H1 (cell line): ENCODE results near the gene TFF1. TPM values are rescaled to one million over a fixed set of nuclear protein-coding genes. Genes with fewer than 3 reads are reported as not detected.

Experiments
- CTCF ChIA-PET: fragments of 300-600 bp; sonication (Branson Sonifier 250); formaldehyde crosslinking; loops from one replicate; lab custom pipeline; 2021; ENCODE audit not compliant: partially characterized antibody; lab: Charles Lee
- POLR2A ChIA-PET: fragments of 300-600 bp; sonication (Branson Sonifier 250); formaldehyde crosslinking; loops from one replicate; lab custom pipeline; 2021; ENCODE audit warnings: inconsistent platforms; ENCODE audit not compliant: partially characterized antibody; lab: Charles Lee
- DNase-seq, 2 experiments: peaks; one replicate each; pipeline versions ENCODE4 v3.0.0 to v3.0.0-alpha.2; 2010 to 2022; ENCODE audit warnings: low spot score in 2 of 2, low read depth in 1 of 2, mixed read lengths in 1 of 2
- FAIRE-seq: peaks from 2 replicates; lab custom pipeline; 2011; peaks lifted over from hg19 to GRCh38; lab: Jason Lieb, UNC
- H2AFZ ChIP-seq: 2 replicates; pipeline ENCODE4 v1.8.1; 2012; ENCODE audit warnings: low read length, inconsistent platforms
- H2AK5ac ChIP-seq: 2 replicates; pipeline ENCODE4 v1.6.1; 2013; ENCODE audit warnings: low read depth, low read length
- H2BK120ac ChIP-seq: replicated peaks from 2 replicates; pipeline ENCODE3; 2013; ENCODE audit warnings: low read depth, low read length, inconsistent platforms
- H2BK12ac ChIP-seq: 2 replicates; pipeline ENCODE4 v1.6.1; 2013; ENCODE audit warnings: low read depth, low read length
- H2BK15ac ChIP-seq: 2 replicates; pipeline ENCODE4 v1.6.1; 2013; ENCODE audit warnings: low read length
- H2BK20ac ChIP-seq: 2 replicates; pipeline ENCODE4 v1.6.1; 2013; ENCODE audit warnings: low read length
- H2BK5ac ChIP-seq: 2 replicates; pipeline ENCODE4 v1.6.1; 2013; ENCODE audit warnings: low read depth, low read length
- H3K14ac ChIP-seq: 2 replicates; pipeline ENCODE4 v1.6.1; 2013; ENCODE audit warnings: inconsistent platforms; ENCODE audit not compliant: insufficient read length
- H3K18ac ChIP-seq: 2 replicates; pipeline ENCODE4 v1.6.1; 2013; ENCODE audit warnings: low read length; ENCODE audit errors: extremely low read depth
- H3K23ac ChIP-seq: 2 replicates; pipeline ENCODE4 v1.6.1; 2013; ENCODE audit warnings: inconsistent platforms; ENCODE audit not compliant: insufficient read length
- H3K23me2 ChIP-seq: 2 replicates; pipeline ENCODE4 v1.6.1; 2013; ENCODE audit warnings: low read depth, low read length
- H3K27ac ChIP-seq: 2 replicates; pipeline ENCODE4 v1.6.1; 2011; ENCODE audit warnings: low read depth, low read length, inconsistent platforms
- H3K27me3 ChIP-seq, 4 experiments: replicated peaks in 1 of 4; 1 replicate in 1 of 4; 2 replicates in 3 of 4; pipeline versions ENCODE4 v1.6.1 to v1.8.1; 2011 to 2013; ENCODE audit warnings: low read length in 3 of 4, mild to moderate bottlenecking in 3 of 4, inconsistent platforms in 2 of 4, mixed read lengths in 2 of 4, moderate library complexity in 1 of 4; ENCODE audit not compliant: control insufficient read depth in 3 of 4, insufficient read depth in 3 of 4; ENCODE audit errors: extremely low read depth in 1 of 4
- H3K36me3 ChIP-seq, 4 experiments: 2 replicates each; pipeline versions ENCODE4 v1.6.1 to v1.8.1; 2011 to 2013; ENCODE audit warnings: mild to moderate bottlenecking in 4 of 4, low read length in 3 of 4, moderate library complexity in 2 of 4, control low read depth in 1 of 4, inconsistent platforms in 1 of 4; ENCODE audit not compliant: insufficient read depth in 4 of 4, control insufficient read depth in 2 of 4
- H3K4ac ChIP-seq: replicated peaks from 2 replicates; pipeline ENCODE3; 2013; ENCODE audit warnings: low read length, low read depth, mixed read lengths, inconsistent platforms; ENCODE audit not compliant: insufficient read length
- H3K4me1 ChIP-seq, 4 experiments: replicated peaks in 1 of 4; 1 replicate in 1 of 4; 2 replicates in 3 of 4; pipeline versions ENCODE4 v1.6.1 to v1.8.1; 2011 to 2013; ENCODE audit warnings: low read length in 3 of 4, inconsistent platforms in 2 of 4, mixed read lengths in 1 of 4; ENCODE audit not compliant: insufficient read depth in 4 of 4, control insufficient read depth in 3 of 4
- H3K4me2 ChIP-seq, 2 experiments: 2 replicates each; pipeline versions ENCODE4 v1.6.1 to v1.8.1; 2011 to 2013; ENCODE audit warnings: low read depth in 2 of 2, low read length in 2 of 2, control low read depth in 1 of 2, inconsistent platforms in 1 of 2, mild to moderate bottlenecking in 1 of 2; ENCODE audit not compliant: insufficient read depth in 1 of 2
- H3K4me3 ChIP-seq, 4 experiments: fragments of 200-600, 300-600 bp in 1 of 4; sonication (generic), shearing (Covaris generic), sonication (Bioruptor Twin) in 1 of 4; 2 replicates each; pipeline versions ENCODE4 v1.5.1 to v1.8.1; 2011 to 2016; ENCODE audit warnings: low read length in 4 of 4, low read depth in 3 of 4, control low read depth in 2 of 4, inconsistent platforms in 2 of 4, mild to moderate bottlenecking in 2 of 4, mixed read lengths in 1 of 4, moderate library complexity in 1 of 4; ENCODE audit not compliant: insufficient read depth in 2 of 4; ENCODE audit errors: extremely low read depth in 1 of 4
- H3K56ac ChIP-seq: replicated peaks from 2 replicates; pipeline ENCODE3; 2013; ENCODE audit warnings: low read depth, mild to moderate bottlenecking, mixed read lengths, low read length, inconsistent platforms; ENCODE audit not compliant: insufficient read length
- H3K79me1 ChIP-seq: 2 replicates; pipeline ENCODE4 v1.6.1; 2013; ENCODE audit warnings: low read depth, low read length, control low read depth
- H3K79me2 ChIP-seq, 2 experiments: 2 replicates each; pipeline versions ENCODE4 v1.6.1 to v1.8.1; 2012 to 2013; ENCODE audit warnings: low read length in 2 of 2, mild to moderate bottlenecking in 2 of 2, inconsistent platforms in 1 of 2; ENCODE audit not compliant: insufficient read depth in 2 of 2, control insufficient read depth in 1 of 2
- H3K9ac ChIP-seq, 4 experiments: replicated peaks in 1 of 4; 1 replicate in 1 of 4; 2 replicates in 3 of 4; pipeline versions ENCODE4 v1.6.1 to v1.8.1; 2011 to 2013; ENCODE audit warnings: low read depth in 3 of 4, low read length in 3 of 4, control low read depth in 2 of 4, mild to moderate bottlenecking in 2 of 4, moderate library complexity in 2 of 4, inconsistent platforms in 1 of 4; ENCODE audit errors: extremely low read depth in 1 of 4
- H3K9me3 ChIP-seq, 2 experiments: 2 replicates each; pipeline versions ENCODE4 v1.6.1 to v1.8.1; 2012 to 2013; ENCODE audit warnings: mild to moderate bottlenecking in 2 of 2, moderate library complexity in 2 of 2, control low read depth in 1 of 2, inconsistent platforms in 1 of 2, low read depth in 1 of 2, low read length in 1 of 2, mixed read lengths in 1 of 2; ENCODE audit not compliant: insufficient read depth in 2 of 2
- H4K20me1 ChIP-seq, 2 experiments: replicated peaks in 1 of 2; 2 replicates each; pipeline versions ENCODE3 to v1.8.1; 2011 to 2013; ENCODE audit warnings: inconsistent platforms in 2 of 2, low read length in 2 of 2, mild to moderate bottlenecking in 1 of 2; ENCODE audit not compliant: insufficient read depth in 2 of 2, control insufficient read depth in 1 of 2
- H4K5ac ChIP-seq: 2 replicates; pipeline ENCODE4 v1.6.1; 2013; ENCODE audit warnings: low read length, low read depth, mixed read lengths, inconsistent platforms; ENCODE audit not compliant: insufficient read length
- H4K8ac ChIP-seq: 2 replicates; pipeline ENCODE4 v1.8.0; 2013; ENCODE audit warnings: mild to moderate bottlenecking, moderate library complexity, low read length, inconsistent platforms; ENCODE audit not compliant: insufficient read depth; ENCODE audit errors: extremely low read depth
- H4K91ac ChIP-seq: replicated peaks from 2 replicates; pipeline ENCODE3; 2013; ENCODE audit warnings: low read length, mixed read lengths, inconsistent platforms; ENCODE audit not compliant: insufficient read length
- HDAC6 ChIP-seq: IDR thresholded peaks from one replicate; pipeline ENCODE4 v1.7.1; 2012; ENCODE audit warnings: low read depth, mild to moderate bottlenecking, inconsistent platforms, low read length, moderate library complexity
- SP1 ChIP-seq: IDR thresholded peaks from 2 replicates; pipeline ENCODE4 v1.6.1; 2011; ENCODE audit warnings: low read depth, low read length
- WGBS, 2 experiments: shearing (Covaris generic) in 1 of 2; methylation state at CpG; one replicate each; pipeline versions ENCODE4 v1.1.6 to v1.1.7; 2013 to 2015; ENCODE audit warnings: low lambda C conversion rate in 2 of 2, mixed read lengths in 2 of 2, inconsistent platforms in 1 of 2, low coverage in 1 of 2, missing lambda C conversion rate in 1 of 2; ENCODE audit not compliant: insufficient replicate concordance in 2 of 2, insufficient coverage in 1 of 2, insufficient read length in 1 of 2; ENCODE audit errors: extremely low coverage in 1 of 2, missing lambda C conversion rate in 1 of 2; 5-methylcytosine and 5-hydroxymethylcytosine counted together
- polyA plus RNA-seq, 7 experiments: library from polyadenylated mRNA; depleted of rRNA in 3 of 7; stranded (reverse) in 5 of 7; unstranded in 2 of 7; fragments of >200 nt in 5 of 7; fragments of 200-250 nt in 2 of 7; gene quantifications; 1 replicate in 5 of 7; 2 replicates in 1 of 7; 4 replicates in 1 of 7; pipeline versions ENCODE4 v1.2.1 to v1.2.3, GENCODE V29; 2011 to 2013; ENCODE audit warnings: missing spikeins in 2 of 7, mixed read lengths in 2 of 7
- total RNA-seq: library from RNA; stranded (reverse); fragmentation: NEBNext Ultra II Directional; extraction: Animal tissue kit (Norgen Biotek cat#: 25700); gene quantifications from 2 replicates; pipeline ENCODE4 v1.2.1, GENCODE V29; 2021

The TFF1 gene
- total and polyA plus RNA-seq, 2 of the 8 experiments (the other 6 are each of a cell fraction or from before 2014, with no cell fraction given), result not detected

DNA sequence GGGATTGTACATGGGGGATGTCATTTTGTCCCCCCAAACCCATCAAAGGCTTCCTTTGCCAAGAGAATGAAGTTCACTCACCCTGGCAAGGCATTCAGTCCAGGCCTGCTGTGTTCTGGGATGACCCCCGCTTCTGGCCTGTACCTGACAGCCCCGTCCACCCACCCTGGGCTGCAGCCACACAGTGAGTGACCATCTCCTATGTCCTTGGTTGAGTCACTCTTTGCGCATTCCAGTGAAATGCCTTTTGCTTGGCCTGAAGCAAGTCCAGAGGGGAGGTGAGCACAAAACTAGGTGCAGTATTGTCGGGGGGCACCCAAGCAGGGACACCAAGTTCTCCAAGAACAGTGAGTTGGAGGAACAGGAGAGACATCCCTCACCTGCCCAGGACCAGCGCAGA lies 19.3 kb upstream of the TFF1 start:
- Histone ChIP-seq H3K56ac (no peak overlapping the region), H2BK15ac (no peak overlapping the region), H3K4me1 (peaks cover 0 to 12% (median 9%) of the 10 kb centered on the region in 4 experiments; a peak in 3 of 7 replicates), H3K27me3 (0 out of 7 replicates have a peak, but pooled peaks cover 0 to 2% (median 0%) of the 10 kb centered on the region in 4 experiments), H3K79me2 (no peaks in the 10 kb centered on the region), H2BK12ac (no peak overlapping the region; the same call in 1 of the 2 replicates), H2BK120ac (no peak overlapping the region), H3K79me1 (no peaks in the 10 kb centered on the region), H3K4me3 (no peak overlapping the region), H4K8ac (no peak overlapping the region), H2BK5ac (no peak overlapping the region), H3K9ac (no peak overlapping the region), H3K27ac (no peak overlapping the region), H3K9me3 (peaks cover 0 to 4% of the 10 kb centered on the region in 2 experiments; a peak in 1 of 4 replicates), H3K4ac (no peak overlapping the region), H2AFZ (no peak overlapping the region), H3K14ac (no peak overlapping the region), H3K23me2 (no peaks in the 10 kb centered on the region), H4K91ac (no peak overlapping the region), H3K23ac (no peak overlapping the region), H3K4me2 (no peak overlapping the region), H3K36me3 (no peaks in the 10 kb centered on the region), H4K5ac (no peak overlapping the region), H4K20me1 (peaks cover 0 to 3% of the 10 kb centered on the region in 2 experiments), H2AK5ac (no peak overlapping the region), H2BK20ac (no peak overlapping the region), H3K18ac (0 out of 2 replicates have a peak overlapping the region, but pooled peaks have one; percentile 16)
- no peak for DNase-seq
- WGBS, 2 experiments, result 81% methylated on average over 5 of the region's 5 CpGs; no CpG with 5 or more reads in 1 of the 2 experiments
- ChIA-PET POLR2A (no interaction called here), CTCF (interaction anchor here (1.3 kb wide), 1 partner anchor 14 kb away, joined by 3 read pairs; no protein-coding TSS in a partner anchor)
- TF ChIP-seq SP1 (no peak), HDAC6 (no peak)
- FAIRE-seq, result no peak
